Superior temporal gyrus (tissue), 1 donor: ENCODE measurements around the gene NUP210.

Experiments
- DNase-seq: peaks from one replicate; pipeline ENCODE4 v3.0.0-alpha.2; 2016; ENCODE audit errors: extremely low spot score

NUP210 gene

GRCh38 chr3:13289771-13290285, 130.3 kb downstream of the NUP210 start:
- no peak for DNase-seq

- no peak for DNase-seq
These were observed 131.1 kb downstream of the NUP210 start for GRCh38 chr3:13288732-13289718.

GRCh38 chr3:13287833-13288232, 132.3 kb downstream of the NUP210 start:
- DNase-seq, result no peak

- DNase-seq, result no peak
These were observed 133.2 kb downstream of the NUP210 start for GRCh38 chr3:13286873-13287272.

- DNase-seq, result no peak
These were observed 135.0 kb downstream of the NUP210 start for GRCh38 chr3:13285007-13285567.

- no peak for DNase-seq
These were observed 136.3 kb downstream of the NUP210 start for GRCh38 chr3:13283877-13284264.

GRCh38 chr3:13282986-13283876, 136.9 kb downstream of the NUP210 start:
- no peak for DNase-seq

- DNase-seq, result no peak
These were observed 137.7 kb downstream of the NUP210 start for GRCh38 chr3:13282358-13282985.

GRCh38 chr3:13281507-13282357, 138.4 kb downstream of the NUP210 start:
- no peak for DNase-seq

- no peak for DNase-seq
These were observed 139.2 kb downstream of the NUP210 start for GRCh38 chr3:13280811-13281506.

- no peak for DNase-seq
These were observed 139.9 kb downstream of the NUP210 start for GRCh38 chr3:13280122-13280790.

- DNase-seq, result no peak
These were observed 140.6 kb downstream of the NUP210 start for GRCh38 chr3:13279532-13279910.

GRCh38 chr3:13278783-13279531, 141.2 kb downstream of the NUP210 start:
- no peak for DNase-seq

GRCh38 chr3:13277860-13278531, 142.1 kb downstream of the NUP210 start:
- DNase-seq, result no peak

- peak; percentile 72 for DNase-seq
These were observed 142.8 kb downstream of the NUP210 start for GRCh38 chr3:13277196-13277813.

GRCh38 chr3:13276438-13277195, 143.5 kb downstream of the NUP210 start:
- no peak for DNase-seq
